GM10248 (cell line): ENCODE data around the gene TRIM71.
"Not testable (repeated sequence)": the region's sequence is repeated elsewhere in the genome, so short reads cannot be mapped to it uniquely, and the experiment has no call there.

Experiments
- CTCF ChIA-PET: fragments of 300-600 bp; sonication (Branson Sonifier 250); formaldehyde crosslinking; extraction: SDS; loops from one replicate; lab custom pipeline; 2021; ENCODE audit warnings: antibody characterized with exemption; lab: Yijun Ruan, JAX
- POLR2A ChIA-PET: fragments of 350-650 bp; sonication (Branson Sonifier 250); formaldehyde crosslinking; extraction: SDS; loops from one replicate; lab custom pipeline; 2020; ENCODE audit warnings: antibody characterized with exemption; lab: Yijun Ruan, JAX
- DNase-seq: peaks from one replicate; pipeline ENCODE4 v3.0.0; 2012; ENCODE audit errors: extremely low spot score
- CTCF ChIP-seq: IDR thresholded peaks from 2 replicates; pipeline ENCODE4 v1.5.1; 2012; ENCODE audit warnings: mild to moderate bottlenecking, low read depth; ENCODE audit errors: extremely low read depth, missing control alignments, control extremely low read depth

Gene TRIM71

GRCh38 chr3:32791833-32792232 is 26.0 kb upstream of the TRIM71 start:
- POLR2A ChIA-PET, result no interaction called here
- DNase-seq, result no peak
- CTCF ChIA-PET, result interaction anchor here (1.0 to 1.4 kb wide), 2 partner anchors 12 to 14 kb away, joined by 3 to 7 read pairs; no protein-coding TSS in a partner anchor
- no peak for TF ChIP-seq CTCF

GRCh38 chr3:32794487-32795308 is 23.1 kb upstream of the TRIM71 start:
- ChIA-PET CTCF (interaction anchor here (1.3 kb wide), 1 partner anchor 13 kb away, joined by 5 read pairs; no protein-coding TSS in a partner anchor), POLR2A (no interaction called here)
- no peak for DNase-seq
- TF ChIP-seq CTCF, result no peak

- DNase-seq, CTCF ChIA-PET, POLR2A ChIA-PET: not testable (repeated sequence)
Observed at GRCh38 chr3:32796384-32796950, 21.3 kb upstream of the TRIM71 start.

GRCh38 chr3:32797776-32798175 is 20.0 kb upstream of the TRIM71 start:
- no peak for TF ChIP-seq CTCF
- peak; percentile 4 for DNase-seq
- POLR2A ChIA-PET, result no interaction called here
- CTCF ChIA-PET, result interaction anchor here (0.7 to 1.6 kb wide), 2 partner anchors 16 to 136 kb away, joined by 3 to 5 read pairs; no protein-coding TSS in a partner anchor

GRCh38 chr3:32801440-32801839 is 16.4 kb upstream of the TRIM71 start:
- CTCF ChIA-PET, POLR2A ChIA-PET, DNase-seq: not testable (repeated sequence)

GRCh38 chr3:32813180-32813579 is 4.6 kb upstream of the TRIM71 start:
- POLR2A ChIA-PET, result no interaction called here
- CTCF ChIA-PET, result interaction anchor here (0.8 kb wide), 2 partner anchors 9 to 10 kb away, joined by 3 read pairs; no protein-coding TSS in a partner anchor
- TF ChIP-seq CTCF, result no peak
- DNase-seq, result no peak

GRCh38 chr3:32814361-32814760 is 3.4 kb upstream of the TRIM71 start:
- no peak for DNase-seq
- no peak for TF ChIP-seq CTCF
- CTCF ChIA-PET, result no interaction called here
- POLR2A ChIA-PET, result no interaction called here
